PC-9 (cell line): Measurements from ENCODE around the gene SLC39A13.

Experiments
- EZH2 ChIP-seq: fragments of 200-600 bp; sonication (generic); IDR thresholded peaks from 2 replicates; pipeline ENCODE4 v1.8.0; 2017; ENCODE audit warnings: antibody characterized with exemption, low read depth
- TF ChIP-seq, protein P1 (sequence below): fragments of 200-600 bp; sonication (generic); conservative IDR thresholded peaks from 2 replicates; pipeline ENCODE4 v1.6.1; 2017; ENCODE audit warnings: mixed run types, antibody characterized with exemption, mild to moderate bottlenecking, moderate library complexity

DNA sequence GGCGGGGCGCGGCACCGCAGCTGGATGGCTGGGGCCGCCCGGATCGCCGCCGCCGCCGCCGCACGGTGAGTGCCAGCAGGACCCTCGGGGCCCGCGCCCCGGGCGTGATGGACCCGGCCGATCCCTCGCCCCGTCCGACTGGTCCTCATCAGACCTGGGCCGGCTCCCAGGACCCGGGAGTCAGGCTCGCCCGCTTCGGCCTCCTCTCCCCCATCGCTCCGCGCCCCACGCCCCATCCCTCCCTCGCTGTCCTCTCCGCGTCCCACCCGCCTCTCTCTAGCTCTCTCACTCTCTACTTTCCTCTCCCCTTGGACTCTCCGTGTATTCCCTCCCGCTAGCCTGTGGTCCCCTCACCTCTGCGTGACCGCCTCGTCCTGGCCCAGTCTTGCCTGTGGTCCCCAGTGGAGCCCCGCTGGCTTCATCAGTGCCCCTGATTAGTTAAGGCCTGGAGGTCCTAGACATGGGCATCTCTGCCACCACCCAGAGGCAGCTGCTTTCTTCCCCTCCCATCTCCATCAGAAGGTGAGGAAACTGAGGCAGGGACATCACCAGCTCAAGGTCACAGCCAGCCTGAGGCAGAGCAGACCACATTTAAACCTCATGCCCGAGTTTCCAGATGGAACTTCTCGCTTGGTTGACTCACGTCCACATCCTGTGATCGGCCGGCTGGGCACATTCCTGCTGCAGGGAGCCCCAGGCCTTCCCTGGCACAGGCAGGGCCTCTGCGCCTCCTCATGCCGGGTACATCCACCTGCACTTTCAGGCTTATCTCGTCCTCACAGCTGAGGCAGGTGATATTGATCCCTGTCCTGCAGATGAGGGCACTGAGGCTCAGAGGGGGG is 429 bp downstream of the SLC39A13 start:
- TF ChIP-seq, protein P1, sequence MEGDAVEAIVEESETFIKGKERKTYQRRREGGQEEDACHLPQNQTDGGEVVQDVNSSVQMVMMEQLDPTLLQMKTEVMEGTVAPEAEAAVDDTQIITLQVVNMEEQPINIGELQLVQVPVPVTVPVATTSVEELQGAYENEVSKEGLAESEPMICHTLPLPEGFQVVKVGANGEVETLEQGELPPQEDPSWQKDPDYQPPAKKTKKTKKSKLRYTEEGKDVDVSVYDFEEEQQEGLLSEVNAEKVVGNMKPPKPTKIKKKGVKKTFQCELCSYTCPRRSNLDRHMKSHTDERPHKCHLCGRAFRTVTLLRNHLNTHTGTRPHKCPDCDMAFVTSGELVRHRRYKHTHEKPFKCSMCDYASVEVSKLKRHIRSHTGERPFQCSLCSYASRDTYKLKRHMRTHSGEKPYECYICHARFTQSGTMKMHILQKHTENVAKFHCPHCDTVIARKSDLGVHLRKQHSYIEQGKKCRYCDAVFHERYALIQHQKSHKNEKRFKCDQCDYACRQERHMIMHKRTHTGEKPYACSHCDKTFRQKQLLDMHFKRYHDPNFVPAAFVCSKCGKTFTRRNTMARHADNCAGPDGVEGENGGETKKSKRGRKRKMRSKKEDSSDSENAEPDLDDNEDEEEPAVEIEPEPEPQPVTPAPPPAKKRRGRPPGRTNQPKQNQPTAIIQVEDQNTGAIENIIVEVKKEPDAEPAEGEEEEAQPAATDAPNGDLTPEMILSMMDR: peak; percentile 8; the same call in 1 of the 2 replicates
- no peak for TF ChIP-seq EZH2
